Measurements from ENCODE around the gene BICRA.

GRCh38 chr19:47696635-47697034 lies 87.7 kb downstream of the BICRA start:
- TF ChIP-seq CTCF (IDR thresholded peaks at IDR 0.05; ENCODE audit: low read length) (no peak), EZH2 (optimal IDR thresholded peaks at IDR 0.05; ENCODE audit: low read depth, low read length) (no peak), EZH2phosphoT487 (IDR thresholded peaks at IDR 0.05; ENCODE audit: low read length) (no peak)
